ENCODE measurements around the gene DNAJA4. TPM values are rescaled to one million over a fixed set of nuclear protein-coding genes. Genes with fewer than 3 reads are reported as not detected.

DNAJA4 gene
- total RNA-seq, 4 donors from 2014 or later = 9.5 to 21.9 (median 13.8) TPM

- Histone ChIP-seq H3K4me1 (no peaks in the 10 kb centered on the region), H3K36me3 (peaks cover 7 to 13% of the 10 kb centered on the region in 2 donors), H3K9me3 (no peaks in the 10 kb centered on the region), H3K27me3 (no peaks in the 10 kb centered on the region), H3K4me3 (replicated peaks in 1 of 3) (no peak overlapping the region), H3K27ac (no peak overlapping the region)
- DNase-seq = no peak
- intact Hi-C loops (cut with DNase I) = no loop called here
- WGBS, 2 donors = 82 to 92% methylated on average over 6 of the region's 6 CpGs
- TF ChIP-seq POLR2A (IDR thresholded peaks at IDR 0.05) = no peak
- no peak for TF ChIP-seq CTCF (IDR thresholded peaks at IDR 0.05)
These were observed 11.9 kb downstream of the DNAJA4 start for GRCh38 chr15:78276064-78276943.

GRCh38 chr15:78280319-78281072 lies 16.1 kb downstream of the DNAJA4 start:
- WGBS, 2 donors = 95% methylated on average over 13 of the region's 13 CpGs
- H3K36me3 ChIP-seq = peaks cover 26 to 37% of the 10 kb centered on the region in 2 donors
- no peak for TF ChIP-seq POLR2A (IDR thresholded peaks at IDR 0.05)
- TF ChIP-seq CTCF (IDR thresholded peaks at IDR 0.05) = no peak
- H3K27me3 ChIP-seq = no peaks in the 10 kb centered on the region
- H3K27ac ChIP-seq = no peak overlapping the region
- H3K4me1 ChIP-seq = no peaks in the 10 kb centered on the region
- no peak for DNase-seq
- H3K9me3 ChIP-seq = no peaks in the 10 kb centered on the region
- intact Hi-C loops (cut with DNase I) = no loop called here
- no peak overlapping the region for H3K4me3 ChIP-seq (replicated peaks in 1 of 3)

- no peaks in the 10 kb centered on the region for H3K4me1 ChIP-seq
- DNase-seq = no peak
- 93 to 96% methylated on average over 2 of the region's 2 CpGs for WGBS, 2 donors
- no peak overlapping the region for H3K4me3 ChIP-seq (replicated peaks in 1 of 3)
- intact Hi-C loops (cut with DNase I) = no loop called here
- no peak for TF ChIP-seq CTCF (IDR thresholded peaks at IDR 0.05)
- no peak for TF ChIP-seq POLR2A (IDR thresholded peaks at IDR 0.05)
- H3K36me3 ChIP-seq = peaks cover 26 to 41% of the 10 kb centered on the region in 2 donors
- no peak overlapping the region for H3K27ac ChIP-seq
- H3K9me3 ChIP-seq = no peaks in the 10 kb centered on the region
- no peaks in the 10 kb centered on the region for H3K27me3 ChIP-seq
These were observed 18.0 kb downstream of the DNAJA4 start for GRCh38 chr15:78282324-78282723.

- intact Hi-C loops (cut with DNase I) = no loop called here
- peaks cover 29 to 53% of the 10 kb centered on the region in 2 donors for H3K36me3 ChIP-seq
- H3K9me3 ChIP-seq = no peaks in the 10 kb centered on the region
- no peak overlapping the region for H3K4me3 ChIP-seq (replicated peaks in 1 of 3)
- TF ChIP-seq CTCF (IDR thresholded peaks at IDR 0.05) (no peak), POLR2A (IDR thresholded peaks at IDR 0.05) (no peak)
- 90 to 96% methylated on average over 4 of the region's 4 CpGs for WGBS, 2 donors
- no peak overlapping the region for H3K27ac ChIP-seq
- no peaks in the 10 kb centered on the region for H3K27me3 ChIP-seq
- no peaks in the 10 kb centered on the region for H3K4me1 ChIP-seq
- DNase-seq = no peak
These were observed 20.4 kb downstream of the DNAJA4 start for GRCh38 chr15:78284758-78285157.

GRCh38 chr15:78290222-78290621 lies 25.9 kb downstream of the DNAJA4 start:
- 65 to 73% methylated on average over 3 of the region's 3 CpGs for WGBS, 2 donors
- Histone ChIP-seq H3K36me3 (peaks cover 3 to 28% of the 10 kb centered on the region in 2 donors), H3K4me3 (replicated peaks in 1 of 3) (no peak overlapping the region), H3K27ac (no peak overlapping the region), H3K27me3 (no peaks in the 10 kb centered on the region), H3K9me3 (no peaks in the 10 kb centered on the region), H3K4me1 (no peaks in the 10 kb centered on the region)
- intact Hi-C loops (cut with DNase I) = no loop called here
- no peak for TF ChIP-seq POLR2A (IDR thresholded peaks at IDR 0.05)
- no peak for TF ChIP-seq CTCF (IDR thresholded peaks at IDR 0.05)
- no peak for DNase-seq
